Adipocyte (in vitro differentiated cells): Measurements from ENCODE around the gene KCNIP4.

Experiments
- DNase-seq: peaks from one replicate; pipeline ENCODE4 v3.0.0-alpha.2; 2015; ENCODE audit warnings: low read depth
- H3K27me3 ChIP-seq: replicated peaks from 2 replicates; pipeline ENCODE4 v1.7.0; 2013; ENCODE audit warnings: mild to moderate bottlenecking, low read length, moderate library complexity; ENCODE audit not compliant: control insufficient read depth, insufficient read depth
- H3K36me3 ChIP-seq: 2 replicates; pipeline ENCODE4 v1.7.0; 2013; ENCODE audit warnings: low read length, mild to moderate bottlenecking, moderate library complexity; ENCODE audit not compliant: control insufficient read depth, insufficient read depth, severe bottlenecking
- H3K4me1 ChIP-seq: 2 replicates; pipeline ENCODE4 v1.7.0; 2013; ENCODE audit warnings: mild to moderate bottlenecking, low read length, moderate library complexity; ENCODE audit not compliant: control insufficient read depth, insufficient read depth
- H3K4me3 ChIP-seq: 2 replicates; pipeline ENCODE4 v1.7.0; 2013; ENCODE audit warnings: mild to moderate bottlenecking, low read length, moderate library complexity
- H3K9ac ChIP-seq: 2 replicates; pipeline ENCODE4 v1.7.0; 2013; ENCODE audit warnings: mild to moderate bottlenecking, low read length, moderate library complexity
- H3K9me3 ChIP-seq: 2 replicates; pipeline ENCODE4 v1.7.0; 2013; ENCODE audit warnings: mild to moderate bottlenecking, low read length, moderate library complexity; ENCODE audit not compliant: control insufficient read depth

KCNIP4 gene

GRCh38 chr4:21177092-21177491 lies 771.5 kb downstream of the KCNIP4 start:
- DNase-seq = no peak
- Histone ChIP-seq H3K9ac (no peak overlapping the region), H3K9me3 (no peaks in the 10 kb centered on the region), H3K36me3 (no peaks in the 10 kb centered on the region), H3K27me3 (no peaks in the 10 kb centered on the region), H3K4me1 (no peaks in the 10 kb centered on the region), H3K4me3 (no peak overlapping the region)

- Histone ChIP-seq H3K4me1 (no peaks in the 10 kb centered on the region), H3K9ac (no peak overlapping the region), H3K4me3 (no peak overlapping the region), H3K9me3 (no peaks in the 10 kb centered on the region), H3K27me3 (no peaks in the 10 kb centered on the region), H3K36me3 (no peaks in the 10 kb centered on the region)
- DNase-seq = no peak
Measured at GRCh38 chr4:21167711-21168110, 780.9 kb downstream of the KCNIP4 start.

GRCh38 chr4:21155367-21155766 lies 793.2 kb downstream of the KCNIP4 start:
- Histone ChIP-seq H3K9ac (no peak overlapping the region), H3K9me3 (no peaks in the 10 kb centered on the region), H3K27me3 (no peaks in the 10 kb centered on the region), H3K4me1 (no peaks in the 10 kb centered on the region), H3K36me3 (no peaks in the 10 kb centered on the region), H3K4me3 (no peak overlapping the region)
- no peak for DNase-seq

- no peak for DNase-seq
- Histone ChIP-seq H3K9me3 (peaks cover 4% of the 10 kb centered on the region), H3K4me3 (no peak overlapping the region), H3K36me3 (no peaks in the 10 kb centered on the region), H3K4me1 (no peaks in the 10 kb centered on the region), H3K27me3 (no peaks in the 10 kb centered on the region), H3K9ac (no peak overlapping the region)
Measured at GRCh38 chr4:21139327-21139726, 809.2 kb downstream of the KCNIP4 start.

GRCh38 chr4:21136051-21136630 lies 812.4 kb downstream of the KCNIP4 start:
- no peaks in the 10 kb centered on the region for H3K36me3 ChIP-seq
- H3K9me3 ChIP-seq = no peaks in the 10 kb centered on the region
- no peak for DNase-seq
- no peak overlapping the region for H3K9ac ChIP-seq
- H3K4me1 ChIP-seq = no peaks in the 10 kb centered on the region
- H3K27me3 ChIP-seq = no peaks in the 10 kb centered on the region
- no peak overlapping the region for H3K4me3 ChIP-seq

GRCh38 chr4:21134994-21135393 lies 813.6 kb downstream of the KCNIP4 start:
- no peak overlapping the region for H3K9ac ChIP-seq
- DNase-seq = no peak
- H3K4me1 ChIP-seq = no peaks in the 10 kb centered on the region
- no peaks in the 10 kb centered on the region for H3K9me3 ChIP-seq
- no peak overlapping the region for H3K4me3 ChIP-seq
- no peaks in the 10 kb centered on the region for H3K36me3 ChIP-seq
- H3K27me3 ChIP-seq = no peaks in the 10 kb centered on the region

GRCh38 chr4:21130606-21131005 lies 818.0 kb downstream of the KCNIP4 start:
- H3K4me1 ChIP-seq = no peaks in the 10 kb centered on the region
- H3K36me3 ChIP-seq = no peaks in the 10 kb centered on the region
- no peak overlapping the region for H3K4me3 ChIP-seq
- DNase-seq = no peak
- no peaks in the 10 kb centered on the region for H3K27me3 ChIP-seq
- no peak overlapping the region for H3K9ac ChIP-seq
- no peaks in the 10 kb centered on the region for H3K9me3 ChIP-seq

- Histone ChIP-seq H3K36me3 (no peaks in the 10 kb centered on the region), H3K27me3 (no peaks in the 10 kb centered on the region), H3K9ac (no peak overlapping the region), H3K4me3 (no peak overlapping the region), H3K9me3 (no peaks in the 10 kb centered on the region), H3K4me1 (no peaks in the 10 kb centered on the region)
- DNase-seq = no peak
Measured at GRCh38 chr4:21126014-21126512, 822.5 kb downstream of the KCNIP4 start.

GRCh38 chr4:21118301-21118700 lies 830.3 kb downstream of the KCNIP4 start:
- H3K4me1 ChIP-seq = peaks cover 4% of the 10 kb centered on the region
- H3K36me3 ChIP-seq = no peaks in the 10 kb centered on the region
- no peaks in the 10 kb centered on the region for H3K27me3 ChIP-seq
- no peak for DNase-seq
- no peaks in the 10 kb centered on the region for H3K9me3 ChIP-seq
- H3K9ac ChIP-seq = no peak overlapping the region
- no peak overlapping the region for H3K4me3 ChIP-seq

GRCh38 chr4:21117541-21118180 lies 830.9 kb downstream of the KCNIP4 start:
- Histone ChIP-seq H3K4me3 (no peak overlapping the region), H3K9me3 (no peaks in the 10 kb centered on the region), H3K9ac (no peak overlapping the region), H3K27me3 (no peaks in the 10 kb centered on the region), H3K36me3 (no peaks in the 10 kb centered on the region), H3K4me1 (peaks cover 4% of the 10 kb centered on the region)
- DNase-seq = no peak

- Histone ChIP-seq H3K9me3 (no peaks in the 10 kb centered on the region), H3K4me1 (peaks cover 4% of the 10 kb centered on the region), H3K36me3 (no peaks in the 10 kb centered on the region), H3K4me3 (no peak overlapping the region), H3K9ac (no peak overlapping the region), H3K27me3 (no peaks in the 10 kb centered on the region)
- DNase-seq = peak; percentile 1
Measured at GRCh38 chr4:21113496-21114223, 834.9 kb downstream of the KCNIP4 start.
